ENCODE measurements around the gene GPR152. TPM values are rescaled to one million over a fixed set of nuclear protein-coding genes. Genes with fewer than 3 reads are reported as not detected.

Gene GPR152
- polyA plus RNA-seq, 3 donors: not detected

DNA sequence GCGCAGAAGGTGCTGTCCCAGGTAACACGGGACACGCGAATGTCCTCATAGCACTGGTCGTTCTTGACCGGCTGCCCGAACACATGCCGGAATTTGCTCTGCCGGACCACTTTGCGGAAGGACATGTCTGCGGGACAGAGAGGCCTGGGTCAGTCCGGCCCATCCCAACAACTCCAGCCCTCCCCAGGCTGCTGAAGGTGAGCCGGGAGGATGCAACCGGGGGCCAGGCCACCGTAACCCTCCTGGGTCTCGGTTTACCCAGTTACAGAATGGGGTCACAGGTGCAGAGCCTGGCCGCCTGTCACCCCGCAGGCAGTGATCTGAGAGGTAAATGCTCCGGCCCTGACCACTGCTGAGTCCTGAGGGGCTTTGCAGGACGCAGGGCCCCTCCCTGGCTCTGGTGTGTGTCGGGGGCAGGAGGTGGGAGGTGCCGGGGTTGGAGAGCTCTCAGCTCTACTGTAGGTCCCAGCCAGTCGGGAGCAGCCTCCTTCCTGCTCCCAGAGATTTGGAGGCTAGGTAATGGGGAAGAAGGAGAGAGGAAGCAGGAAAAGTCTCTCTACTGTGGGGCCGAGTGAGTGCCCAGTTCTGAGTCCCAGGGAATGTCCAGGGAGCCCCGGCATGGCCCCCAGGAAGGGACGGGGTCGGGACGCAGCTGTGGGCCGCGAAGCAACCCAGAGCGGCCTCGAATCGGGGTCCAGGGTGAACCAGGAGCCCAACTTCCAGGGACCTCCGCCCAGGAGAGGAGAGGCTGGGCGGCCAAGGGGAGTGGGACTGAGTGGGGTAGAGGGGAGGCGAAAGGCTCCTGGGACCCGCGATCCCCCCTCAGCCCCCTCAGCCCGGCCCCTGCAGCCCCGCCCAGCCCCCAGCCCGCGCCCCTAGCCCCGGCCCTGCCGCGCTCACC, 9.8 kb downstream of the GPR152 start:
- Histone ChIP-seq H3K9me3 (replicated peaks in 1 of 2; ENCODE audit: control insufficient read depth in 1 of 2, insufficient read depth in 1 of 2, low read length in 2 of 2) (no peaks in the 10 kb centered on the region), H3K4me3 (replicated peaks in 1 of 3; ENCODE audit: low read depth in 2 of 3, low read length in 3 of 3) (peak overlapping the region; percentile 50 to 84 (median 78)), H3K9ac (ENCODE audit: insufficient read depth, low read length, poor library complexity, severe bottlenecking) (peak overlapping the region; percentile 65), H3K79me2 (ENCODE audit: insufficient read depth, low read length) (no peaks in the 10 kb centered on the region), H4K20me1 (ENCODE audit: insufficient read depth, low read length) (peaks cover 47% of the 10 kb centered on the region), H3K27ac (ENCODE audit: low read depth in 1 of 2, low read length in 2 of 2) (peak overlapping the region; percentile 5 to 17), H3K27me3 (ENCODE audit: control insufficient read depth in 2 of 2, insufficient read depth in 2 of 2, low read length in 2 of 2) (no peaks in the 10 kb centered on the region), H3K4me1 (ENCODE audit: control insufficient read depth in 1 of 2, insufficient read depth in 2 of 2, low read length in 2 of 2) (peaks cover 21 to 56% of the 10 kb centered on the region in 2 donors), H3K4me2 (replicated peaks; ENCODE audit: extremely low read depth, low read length, poor library complexity, severe bottlenecking) (peak overlapping the region; percentile 93), H3K36me3 (replicated peaks in 1 of 2; ENCODE audit: control insufficient read depth in 1 of 2, insufficient read depth in 2 of 2, low read length in 2 of 2) (peaks cover 10 to 38% of the 10 kb centered on the region in 2 donors), H2AFZ (ENCODE audit: insufficient read depth, low read depth, low read length, poor library complexity, severe bottlenecking) (peak overlapping the region; percentile 76)
- Mint-ChIP-seq H3K9me3 (no peaks in the 10 kb centered on the region), H3K27ac (peak overlapping the region in 5 of 7 donors; percentile 28 to 91 (median 71)), H3K4me3 (peak overlapping the region; percentile 78 to 84), H3K4me1 (peaks cover 51% of the 10 kb centered on the region), H3K27me3 (ENCODE audit: low read depth in 3 of 3) (peaks cover 1 to 4% (median 3%) of the 10 kb centered on the region in 3 donors), H3K36me3 (peaks cover 30 to 34% of the 10 kb centered on the region in 2 donors)
- DNase-seq: no peak
- TF ChIP-seq, protein P1, sequence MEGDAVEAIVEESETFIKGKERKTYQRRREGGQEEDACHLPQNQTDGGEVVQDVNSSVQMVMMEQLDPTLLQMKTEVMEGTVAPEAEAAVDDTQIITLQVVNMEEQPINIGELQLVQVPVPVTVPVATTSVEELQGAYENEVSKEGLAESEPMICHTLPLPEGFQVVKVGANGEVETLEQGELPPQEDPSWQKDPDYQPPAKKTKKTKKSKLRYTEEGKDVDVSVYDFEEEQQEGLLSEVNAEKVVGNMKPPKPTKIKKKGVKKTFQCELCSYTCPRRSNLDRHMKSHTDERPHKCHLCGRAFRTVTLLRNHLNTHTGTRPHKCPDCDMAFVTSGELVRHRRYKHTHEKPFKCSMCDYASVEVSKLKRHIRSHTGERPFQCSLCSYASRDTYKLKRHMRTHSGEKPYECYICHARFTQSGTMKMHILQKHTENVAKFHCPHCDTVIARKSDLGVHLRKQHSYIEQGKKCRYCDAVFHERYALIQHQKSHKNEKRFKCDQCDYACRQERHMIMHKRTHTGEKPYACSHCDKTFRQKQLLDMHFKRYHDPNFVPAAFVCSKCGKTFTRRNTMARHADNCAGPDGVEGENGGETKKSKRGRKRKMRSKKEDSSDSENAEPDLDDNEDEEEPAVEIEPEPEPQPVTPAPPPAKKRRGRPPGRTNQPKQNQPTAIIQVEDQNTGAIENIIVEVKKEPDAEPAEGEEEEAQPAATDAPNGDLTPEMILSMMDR (IDR thresholded peaks at IDR 0.05): no peak
- intact Hi-C loops (cut with micrococcal nuclease): no loop called here
- WGBS (ENCODE audit: insufficient coverage): 60% methylated on average over 39 of the region's 45 CpGs

DNA sequence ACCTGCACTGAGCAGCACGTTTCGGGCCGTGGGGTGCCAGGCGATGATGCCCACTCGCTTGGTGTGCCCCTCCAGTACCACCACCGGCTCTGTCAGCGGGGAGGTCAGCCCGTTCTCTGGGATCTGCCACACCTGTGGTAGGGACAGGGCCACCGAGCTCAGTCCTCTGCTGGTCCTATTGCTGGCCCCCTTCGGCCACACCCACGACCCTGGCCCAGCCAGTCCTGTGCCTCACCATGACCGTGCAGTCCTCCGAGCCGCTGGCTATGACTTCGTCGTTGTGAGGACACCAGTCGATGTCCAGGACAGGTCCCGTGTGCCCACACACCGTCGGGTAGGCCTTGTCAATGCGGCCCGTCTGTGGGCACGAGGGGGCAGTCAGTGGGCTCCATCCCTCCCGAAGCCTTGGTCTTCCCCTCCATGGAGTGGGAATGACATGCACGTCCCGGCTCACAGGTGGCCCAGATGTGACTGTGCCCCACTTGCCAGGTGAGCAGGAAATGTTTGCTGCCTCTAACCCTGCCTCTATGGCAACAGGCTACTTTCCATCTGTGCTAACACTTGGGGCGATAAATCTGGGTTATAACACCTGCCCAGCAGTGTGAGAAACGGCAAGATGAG, 10.7 kb downstream of the GPR152 start:
- peaks cover 27 to 62% of the 10 kb centered on the region in 2 donors for H3K4me1 ChIP-seq (ENCODE audit: control insufficient read depth in 1 of 2, insufficient read depth in 2 of 2, low read length in 2 of 2)
- no peak overlapping the region for H3K9ac ChIP-seq (ENCODE audit: insufficient read depth, low read length, poor library complexity, severe bottlenecking)
- Mint-ChIP-seq H3K9me3 (no peaks in the 10 kb centered on the region), H3K27me3 (ENCODE audit: low read depth in 3 of 3) (peaks cover 1 to 4% (median 3%) of the 10 kb centered on the region in 3 donors), H3K36me3 (peaks cover 32 to 38% of the 10 kb centered on the region in 2 donors), H3K27ac (peak overlapping the region in 2 of 7 donors; percentile 30 to 70), H3K4me1 (peaks cover 53% of the 10 kb centered on the region), H3K4me3 (no peak overlapping the region)
- intact Hi-C loops (cut with micrococcal nuclease): no loop called here
- peaks cover 10 to 40% of the 10 kb centered on the region in 2 donors for H3K36me3 ChIP-seq (replicated peaks in 1 of 2; ENCODE audit: control insufficient read depth in 1 of 2, insufficient read depth in 2 of 2, low read length in 2 of 2)
- H3K4me2 ChIP-seq (replicated peaks; ENCODE audit: extremely low read depth, low read length, poor library complexity, severe bottlenecking): peak overlapping the region; percentile 93
- H3K4me3 ChIP-seq (replicated peaks in 1 of 3; ENCODE audit: low read depth in 2 of 3, low read length in 3 of 3): no peak overlapping the region
- H3K27me3 ChIP-seq (ENCODE audit: control insufficient read depth in 2 of 2, insufficient read depth in 2 of 2, low read length in 2 of 2): no peaks in the 10 kb centered on the region
- H4K20me1 ChIP-seq (ENCODE audit: insufficient read depth, low read length): peaks cover 53% of the 10 kb centered on the region
- H2AFZ ChIP-seq (ENCODE audit: insufficient read depth, low read depth, low read length, poor library complexity, severe bottlenecking): no peak overlapping the region
- no peak for DNase-seq
- TF ChIP-seq, protein P1 (IDR thresholded peaks at IDR 0.05): no peak
- no peaks in the 10 kb centered on the region for H3K9me3 ChIP-seq (replicated peaks in 1 of 2; ENCODE audit: control insufficient read depth in 1 of 2, insufficient read depth in 1 of 2, low read length in 2 of 2)
- H3K27ac ChIP-seq (ENCODE audit: low read depth in 1 of 2, low read length in 2 of 2): no peak overlapping the region
- H3K79me2 ChIP-seq (ENCODE audit: insufficient read depth, low read length): no peaks in the 10 kb centered on the region
- 86% methylated on average over 27 of the region's 28 CpGs for WGBS (ENCODE audit: insufficient coverage)

Measured in CD14-positive monocyte (primary cell).